ENCODE results near the gene RAI1.
"Not testable (repeated sequence)": the region's sequence is repeated elsewhere in the genome, so short reads cannot be mapped to it uniquely, and the experiment has no call there.

Gene RAI1, protein sequence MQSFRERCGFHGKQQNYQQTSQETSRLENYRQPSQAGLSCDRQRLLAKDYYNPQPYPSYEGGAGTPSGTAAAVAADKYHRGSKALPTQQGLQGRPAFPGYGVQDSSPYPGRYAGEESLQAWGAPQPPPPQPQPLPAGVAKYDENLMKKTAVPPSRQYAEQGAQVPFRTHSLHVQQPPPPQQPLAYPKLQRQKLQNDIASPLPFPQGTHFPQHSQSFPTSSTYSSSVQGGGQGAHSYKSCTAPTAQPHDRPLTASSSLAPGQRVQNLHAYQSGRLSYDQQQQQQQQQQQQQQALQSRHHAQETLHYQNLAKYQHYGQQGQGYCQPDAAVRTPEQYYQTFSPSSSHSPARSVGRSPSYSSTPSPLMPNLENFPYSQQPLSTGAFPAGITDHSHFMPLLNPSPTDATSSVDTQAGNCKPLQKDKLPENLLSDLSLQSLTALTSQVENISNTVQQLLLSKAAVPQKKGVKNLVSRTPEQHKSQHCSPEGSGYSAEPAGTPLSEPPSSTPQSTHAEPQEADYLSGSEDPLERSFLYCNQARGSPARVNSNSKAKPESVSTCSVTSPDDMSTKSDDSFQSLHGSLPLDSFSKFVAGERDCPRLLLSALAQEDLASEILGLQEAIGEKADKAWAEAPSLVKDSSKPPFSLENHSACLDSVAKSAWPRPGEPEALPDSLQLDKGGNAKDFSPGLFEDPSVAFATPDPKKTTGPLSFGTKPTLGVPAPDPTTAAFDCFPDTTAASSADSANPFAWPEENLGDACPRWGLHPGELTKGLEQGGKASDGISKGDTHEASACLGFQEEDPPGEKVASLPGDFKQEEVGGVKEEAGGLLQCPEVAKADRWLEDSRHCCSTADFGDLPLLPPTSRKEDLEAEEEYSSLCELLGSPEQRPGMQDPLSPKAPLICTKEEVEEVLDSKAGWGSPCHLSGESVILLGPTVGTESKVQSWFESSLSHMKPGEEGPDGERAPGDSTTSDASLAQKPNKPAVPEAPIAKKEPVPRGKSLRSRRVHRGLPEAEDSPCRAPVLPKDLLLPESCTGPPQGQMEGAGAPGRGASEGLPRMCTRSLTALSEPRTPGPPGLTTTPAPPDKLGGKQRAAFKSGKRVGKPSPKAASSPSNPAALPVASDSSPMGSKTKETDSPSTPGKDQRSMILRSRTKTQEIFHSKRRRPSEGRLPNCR (N-terminal part only)

DNA sequence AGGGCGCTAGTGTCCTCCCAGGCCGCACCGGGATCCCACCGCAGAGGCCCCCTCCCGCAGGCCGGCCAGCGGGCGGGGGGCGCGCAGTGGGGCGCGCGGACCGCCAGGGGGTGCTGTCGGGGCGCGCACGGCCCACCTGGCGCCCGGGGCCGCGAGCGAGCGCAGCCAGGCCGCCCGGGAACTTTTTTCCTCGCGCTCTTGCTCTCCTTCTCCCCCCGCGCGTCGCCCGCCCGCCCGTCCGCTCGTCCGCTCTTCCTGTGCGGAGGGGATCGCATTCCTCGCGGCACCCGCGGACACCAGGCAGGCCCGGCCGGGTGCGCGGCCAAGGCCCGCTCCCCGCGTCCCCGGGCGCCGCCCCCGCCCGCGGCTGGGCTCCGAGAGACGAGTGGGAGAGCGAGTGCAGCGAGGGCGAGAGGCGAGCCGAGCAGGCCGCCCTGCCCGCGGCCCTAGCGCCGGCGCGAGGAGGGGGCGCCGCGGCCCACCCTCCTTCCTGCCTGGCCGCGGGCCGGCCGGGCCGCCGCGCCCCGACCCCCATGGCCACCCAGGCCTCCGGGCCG lies at the start of gene RAI1:
RAI1 (plus strand) TSS at position 272 of the 557 bp plus-strand sequence. CDS start 111,491 bp downstream, outside the sequence.
- peak; percentile 90 for DNase-seq

DNA sequence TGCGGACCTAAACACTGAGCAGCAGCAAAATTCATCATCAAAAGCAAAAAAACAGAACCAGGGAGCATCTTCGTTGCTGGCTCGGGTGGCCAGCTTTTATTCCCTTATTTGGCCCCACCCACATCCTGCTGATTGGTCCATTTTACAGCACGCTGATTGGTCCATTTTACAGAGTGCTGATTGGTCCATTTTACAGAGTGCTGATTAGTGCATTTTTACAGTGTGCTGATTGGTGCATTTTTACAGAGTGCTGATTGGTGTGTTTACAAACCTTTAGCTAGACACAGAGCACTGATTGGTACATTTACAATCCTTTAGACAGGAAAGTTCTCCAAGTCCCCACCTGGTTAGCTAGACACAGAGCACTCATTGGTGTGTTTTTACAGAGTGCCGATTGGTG lies 48.6 kb upstream of the RAI1 start:
- not testable (repeated sequence) for DNase-seq

DNA sequence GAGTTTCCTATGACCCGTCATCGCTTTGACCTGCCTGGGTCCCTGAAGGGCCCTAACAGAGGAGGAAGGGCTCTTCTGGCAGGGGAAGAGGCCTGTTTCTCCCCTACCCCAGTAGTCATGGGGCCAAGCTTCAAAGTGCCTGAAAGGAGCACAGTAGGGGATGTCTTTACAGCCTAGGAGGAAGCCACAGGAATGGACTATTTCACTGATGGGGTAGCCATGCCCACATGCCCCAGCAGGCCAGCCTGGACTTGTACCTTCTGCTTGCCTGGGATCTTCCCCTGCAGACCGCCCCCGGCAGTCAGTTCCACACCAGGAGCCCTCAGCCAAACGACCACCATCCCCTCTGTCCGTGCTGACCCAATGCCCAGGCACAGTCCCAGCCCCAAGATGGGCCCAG lies 47.9 kb upstream of the RAI1 start:
- no peak for DNase-seq

DNA sequence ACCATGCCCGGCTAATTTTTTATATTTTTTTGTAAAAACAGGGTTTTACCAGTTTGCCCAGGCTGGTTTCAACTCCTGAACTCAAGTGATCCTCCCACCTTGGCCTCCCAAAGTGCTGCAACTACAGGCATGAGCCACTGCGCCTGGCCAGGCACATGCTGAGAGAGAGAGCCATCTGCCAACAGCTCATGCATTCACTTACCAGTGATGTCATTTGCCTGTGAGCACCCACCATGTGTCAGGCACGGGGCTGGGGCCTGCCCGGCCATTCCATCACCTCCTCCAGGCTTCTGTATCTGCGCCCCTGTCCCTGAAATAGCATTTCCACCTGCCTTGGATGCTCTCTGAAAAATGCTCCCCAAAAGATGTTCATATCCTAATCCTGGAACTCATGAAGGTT lies 46.1 kb upstream of the RAI1 start:
- DNase-seq, result no peak

DNA sequence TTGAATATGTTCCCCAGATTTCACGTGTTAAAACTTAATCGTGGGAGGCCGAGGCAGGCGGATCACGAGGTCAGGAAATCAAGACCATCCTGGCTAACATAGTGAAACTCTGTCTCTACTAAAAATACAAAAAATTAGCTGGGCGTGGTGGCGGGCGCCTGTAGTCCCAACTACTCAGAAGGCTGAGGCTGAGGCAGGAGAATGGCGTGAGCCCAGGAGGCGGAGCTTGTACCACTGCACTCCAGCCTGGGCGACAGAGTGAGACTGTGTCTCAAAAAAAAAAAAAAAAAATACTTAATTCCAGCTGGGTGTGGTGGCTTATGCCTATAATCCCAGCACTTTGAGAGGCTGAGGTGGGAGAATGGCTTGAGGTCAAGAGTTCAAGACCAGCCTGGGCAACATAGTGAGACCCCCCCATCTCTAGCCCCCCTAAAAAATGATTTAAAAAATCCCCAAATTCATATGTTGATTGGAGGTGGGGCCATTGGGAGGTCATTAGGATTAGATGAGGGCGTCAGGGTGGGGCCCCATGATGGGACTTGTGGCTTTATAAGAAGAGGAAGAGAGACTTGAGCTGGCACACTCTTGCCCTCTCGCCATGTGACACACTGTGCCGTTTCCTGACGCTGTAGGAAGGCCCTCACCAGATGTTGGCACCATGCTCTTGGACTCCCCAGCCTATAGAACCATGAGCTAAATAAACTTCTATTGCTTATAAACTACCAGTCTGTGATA lies 45.6 kb upstream of the RAI1 start:
- not testable (repeated sequence) for DNase-seq

DNA sequence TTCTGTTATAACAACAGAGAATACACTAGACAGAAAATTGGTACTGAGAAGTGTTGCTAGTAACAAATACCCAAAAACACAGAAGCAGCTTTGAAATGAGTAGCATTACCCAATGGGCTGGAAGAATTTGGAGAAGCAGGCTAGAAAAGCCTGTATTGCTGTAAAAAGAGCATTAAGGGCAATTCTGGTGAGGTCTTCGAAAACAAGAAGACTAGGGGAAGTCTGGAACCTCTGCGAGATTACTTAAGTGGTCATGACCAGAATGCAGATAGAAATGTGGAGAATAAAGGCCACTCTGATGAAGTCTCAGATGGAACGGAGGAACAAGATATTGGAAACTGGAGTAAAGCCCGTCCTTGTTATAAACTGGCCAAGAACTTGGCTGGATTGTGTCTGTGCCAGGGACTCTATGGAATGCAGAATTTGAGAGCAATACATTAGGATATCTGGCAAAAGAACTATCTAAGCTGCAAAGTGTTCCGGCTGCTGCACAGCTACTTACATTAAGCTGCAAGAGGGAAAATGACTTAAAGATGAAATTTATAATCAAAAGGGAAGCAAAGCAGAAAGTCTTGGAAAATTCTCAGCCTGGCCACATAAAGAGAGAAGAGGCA lies 44.9 kb upstream of the RAI1 start:
- DNase-seq, result peak; percentile 67

DNA sequence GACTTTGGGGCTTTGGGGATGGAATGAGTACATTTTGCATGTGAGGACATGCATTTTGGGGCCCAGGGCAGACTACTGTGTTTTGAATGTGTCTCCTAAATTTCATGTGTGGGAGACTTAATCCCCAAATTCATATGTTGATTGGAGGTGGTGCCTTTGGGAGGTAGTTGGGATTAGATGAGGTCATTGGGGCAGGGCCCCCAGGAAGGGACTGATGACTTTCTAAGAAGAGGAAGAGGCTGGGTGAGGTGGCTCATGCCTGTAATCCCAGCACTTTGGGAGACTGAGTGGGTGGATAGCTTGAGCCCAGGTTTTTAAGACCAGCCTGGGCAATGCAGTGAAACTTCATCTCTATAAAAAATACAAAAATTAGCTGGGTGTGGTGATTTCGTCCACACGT lies 42.8 kb upstream of the RAI1 start:
- no peak for DNase-seq

DNA sequence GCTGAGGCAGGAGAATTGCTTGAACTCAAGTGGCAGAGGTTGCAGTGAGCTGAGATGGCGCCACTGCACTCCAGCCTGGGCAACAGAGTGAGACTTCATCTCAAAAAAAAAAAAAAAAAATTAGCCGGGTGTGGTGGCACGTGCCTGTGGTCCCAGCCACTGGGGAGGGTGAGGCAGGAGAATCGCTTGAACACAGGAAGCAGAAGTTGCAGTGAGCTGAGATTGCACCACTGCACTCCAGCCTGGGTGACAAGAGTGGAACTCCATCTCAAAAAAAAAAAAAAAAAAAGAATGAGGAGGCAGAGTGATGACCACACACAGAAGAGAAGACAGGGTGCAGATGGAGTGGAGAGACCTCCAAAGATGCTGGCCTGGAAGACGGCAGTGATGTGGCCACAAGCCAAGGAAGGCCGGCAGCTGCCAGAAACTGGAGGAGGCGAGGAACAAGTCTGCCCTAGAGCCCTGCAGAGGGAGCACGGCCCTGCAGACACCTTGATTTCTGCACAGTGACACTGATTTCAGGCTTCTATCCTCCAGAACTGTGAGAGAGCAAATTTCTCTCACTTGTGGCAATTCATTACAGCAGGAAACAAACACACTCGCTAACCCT lies 41.5 kb upstream of the RAI1 start:
- not testable (repeated sequence) for DNase-seq

DNA sequence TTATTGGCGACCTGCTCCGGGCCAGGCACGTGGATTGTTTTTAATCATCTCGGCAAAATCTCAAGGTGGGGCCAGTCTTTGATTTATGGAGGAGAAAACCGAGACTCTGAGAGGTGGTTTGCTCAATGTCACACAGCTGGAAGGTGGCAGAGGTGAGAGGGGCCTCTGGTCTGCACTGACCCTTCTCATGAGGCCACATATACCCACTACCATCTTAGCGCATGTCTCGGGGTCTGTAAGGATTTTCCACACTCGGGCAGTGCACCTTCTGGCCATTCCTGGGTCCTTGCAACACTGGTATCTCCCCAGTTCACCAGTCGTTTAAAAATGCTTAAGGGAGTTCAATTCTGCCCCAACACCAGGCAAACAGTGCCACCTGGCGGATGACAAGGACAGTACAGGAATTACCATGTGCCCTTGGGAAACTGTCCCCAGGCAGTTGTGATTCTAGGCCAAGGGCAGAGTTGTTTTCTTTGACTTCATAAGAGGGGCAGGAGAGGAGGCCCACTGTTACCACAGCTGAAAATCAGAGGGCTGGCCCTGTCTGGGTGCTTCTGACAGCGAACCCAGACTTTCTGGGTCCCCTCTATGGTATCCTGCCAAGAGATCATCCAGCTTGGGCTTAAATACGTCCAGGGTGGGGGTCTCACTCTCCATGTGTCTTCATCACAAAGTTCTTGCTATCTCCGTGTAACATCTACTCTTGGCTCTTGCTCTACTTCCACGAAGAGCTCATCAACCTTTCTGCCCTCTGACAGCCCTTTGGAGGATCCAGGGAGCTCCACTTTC lies 39.4 kb upstream of the RAI1 start:
- peak; percentile 72 for DNase-seq

DNA sequence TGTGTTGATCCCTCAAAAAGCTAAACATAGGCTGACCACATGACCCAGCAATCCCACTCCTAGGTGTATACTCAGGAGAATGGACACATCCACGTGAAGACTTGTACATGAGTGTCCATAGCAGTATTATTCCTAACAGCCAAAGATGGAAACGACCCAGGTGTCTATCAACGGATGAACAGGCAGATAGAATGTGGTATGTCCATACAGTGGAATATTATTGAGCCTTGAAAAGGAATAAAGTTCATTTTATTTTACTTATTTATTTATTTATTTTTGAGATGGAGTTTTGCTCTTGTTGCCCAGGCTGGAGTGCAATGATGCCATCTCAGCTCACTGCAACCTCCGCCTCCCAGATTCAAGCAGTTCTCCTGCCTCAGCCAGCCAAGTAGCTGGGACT lies 36.1 kb upstream of the RAI1 start:
- DNase-seq, result not testable (repeated sequence)

DNA sequence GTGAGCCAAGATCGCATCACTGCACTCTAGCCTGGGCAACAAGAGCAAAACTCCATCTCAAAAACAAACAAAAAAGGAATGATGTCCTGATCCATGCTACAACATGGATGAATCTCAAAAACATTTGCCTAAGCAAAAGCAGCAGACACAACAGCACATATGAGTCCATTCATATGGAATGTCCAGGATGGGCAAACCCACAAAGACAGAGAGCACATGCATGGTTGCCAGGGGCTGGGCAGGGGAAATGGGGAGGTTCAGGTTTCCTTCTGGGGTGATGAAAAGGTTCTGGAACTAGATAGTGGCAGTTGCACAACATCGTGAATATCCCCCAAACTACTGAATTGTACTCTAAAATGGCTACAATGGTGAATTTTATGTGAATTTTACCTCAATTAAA lies 35.3 kb upstream of the RAI1 start:
- no peak for DNase-seq

DNA sequence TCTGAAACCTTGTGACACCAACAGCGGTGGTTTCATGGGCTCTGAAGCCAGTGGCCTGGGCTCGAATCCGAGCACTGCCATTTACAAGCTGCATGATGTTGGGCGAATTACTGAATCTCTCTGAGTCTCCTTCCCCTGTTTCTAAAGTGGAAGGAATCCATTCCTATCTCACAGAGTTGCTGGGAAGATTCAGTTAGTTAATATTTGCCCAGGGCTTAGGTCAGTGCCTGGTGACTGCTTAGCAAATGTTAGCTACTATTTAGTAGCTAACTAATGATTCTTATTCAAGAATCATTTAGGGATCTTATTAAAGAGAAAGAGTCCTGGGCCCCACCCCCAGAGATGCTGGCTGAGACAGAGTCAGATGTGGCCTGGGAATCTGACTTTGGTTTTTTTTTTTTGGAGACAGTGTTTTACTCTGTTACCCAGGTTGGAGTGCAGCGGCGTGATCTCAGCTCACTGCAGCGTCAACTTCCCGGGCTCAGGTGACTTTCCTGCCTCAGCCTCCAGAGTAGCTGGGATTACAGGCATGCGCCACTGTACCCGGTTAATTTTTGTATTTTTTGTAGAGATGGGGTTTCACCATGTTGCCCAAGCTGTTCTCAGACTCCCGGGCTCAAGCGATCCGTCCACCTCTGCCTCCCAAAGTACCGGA lies 33.6 kb upstream of the RAI1 start:
- DNase-seq, result no peak

DNA sequence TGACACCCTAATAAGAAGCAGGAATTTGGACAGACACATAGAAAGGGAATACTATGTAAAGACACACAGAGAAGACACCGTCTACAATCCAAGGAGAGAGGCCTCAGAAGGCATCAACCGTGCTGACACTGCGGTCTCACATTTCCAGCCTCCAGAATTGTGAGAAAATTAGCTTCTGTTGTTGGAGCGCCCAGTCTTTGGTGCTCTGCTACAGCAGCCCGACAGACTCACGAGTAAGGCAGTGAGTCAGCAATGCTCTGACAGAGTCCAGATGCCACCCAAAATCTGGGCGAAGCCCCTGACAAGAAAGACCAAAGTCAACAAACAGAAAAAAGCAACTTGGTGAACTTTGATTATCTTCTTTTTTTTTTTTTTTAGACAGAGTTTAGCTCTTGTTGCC lies 32.5 kb upstream of the RAI1 start:
- peak; percentile 17 for DNase-seq

DNA sequence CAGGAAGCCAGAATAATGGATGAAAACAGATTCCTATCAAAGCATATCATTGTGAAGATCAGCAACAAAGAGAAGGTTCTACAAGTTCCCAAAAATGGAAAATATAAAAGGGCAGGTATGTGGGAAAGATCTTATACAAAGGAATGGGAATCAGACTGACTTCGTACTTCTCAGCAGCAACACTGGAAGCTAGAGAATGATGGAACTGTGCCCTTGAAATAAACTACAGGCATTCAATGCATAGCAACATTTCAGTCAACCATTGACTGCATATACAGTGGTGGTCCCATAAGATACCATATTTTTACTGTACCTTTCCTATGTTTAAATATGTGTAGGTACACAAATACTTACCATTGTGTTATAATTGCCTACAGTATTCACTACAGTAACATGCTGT lies 30.3 kb upstream of the RAI1 start:
- DNase-seq, result no peak

DNA sequence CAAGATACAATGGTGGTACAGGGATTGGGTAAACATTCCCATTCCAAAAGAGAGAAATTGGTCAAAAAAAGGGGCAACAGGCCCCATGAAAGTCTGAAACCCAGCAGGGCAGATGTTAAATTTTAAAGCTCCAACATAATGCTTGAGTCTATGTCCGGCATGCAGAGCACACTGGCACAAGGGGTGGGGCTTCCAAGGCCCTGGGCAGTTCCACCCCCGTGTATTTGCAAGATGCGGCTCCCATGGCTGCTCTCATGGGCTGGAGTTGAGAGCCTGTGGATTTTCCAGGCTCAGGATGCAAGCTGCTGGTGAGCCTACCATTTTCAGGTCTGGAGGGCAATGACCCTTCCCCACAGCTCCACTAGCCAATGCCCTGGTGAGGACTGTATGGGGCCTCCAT lies 27.9 kb upstream of the RAI1 start:
- peak; percentile 7 for DNase-seq

DNA sequence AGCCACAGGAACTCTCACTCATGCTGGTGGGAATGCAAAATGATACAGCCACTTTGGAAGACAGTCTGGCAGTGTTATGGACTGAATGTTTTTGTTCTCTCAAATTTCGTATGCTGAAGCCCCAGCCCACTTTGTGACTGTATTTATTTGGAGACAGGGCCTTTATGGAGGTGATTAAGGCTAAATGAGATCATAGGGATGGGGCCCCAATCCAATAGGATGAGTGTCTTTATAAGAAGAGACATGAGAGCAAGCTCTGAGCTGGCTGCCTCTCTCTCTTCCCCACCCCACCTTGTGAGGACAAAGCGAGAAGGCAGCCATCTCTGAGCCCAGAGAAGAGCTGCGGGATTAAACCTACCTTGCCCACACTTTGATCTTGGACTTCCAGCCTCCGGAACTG lies 21.9 kb upstream of the RAI1 start:
- no peak for DNase-seq

DNA sequence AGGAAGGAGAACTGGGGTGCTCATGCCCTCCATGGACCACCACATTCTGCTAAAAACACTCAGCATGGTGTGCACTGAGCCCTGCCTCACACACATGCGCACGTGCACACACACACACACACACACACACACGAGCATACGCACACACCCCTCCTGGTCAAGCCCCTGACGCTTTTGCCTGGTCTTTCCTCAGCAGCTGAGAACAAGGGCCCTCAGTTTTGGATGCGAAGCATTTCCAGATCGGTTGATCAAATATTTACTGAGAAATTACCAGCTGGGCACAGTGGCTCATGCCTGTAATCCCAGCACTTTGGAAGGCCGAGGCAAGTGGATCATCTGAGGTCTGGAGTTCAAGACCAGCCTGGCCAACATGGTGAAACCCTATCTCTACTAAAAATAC lies 20.1 kb upstream of the RAI1 start:
- DNase-seq, result no peak

DNA sequence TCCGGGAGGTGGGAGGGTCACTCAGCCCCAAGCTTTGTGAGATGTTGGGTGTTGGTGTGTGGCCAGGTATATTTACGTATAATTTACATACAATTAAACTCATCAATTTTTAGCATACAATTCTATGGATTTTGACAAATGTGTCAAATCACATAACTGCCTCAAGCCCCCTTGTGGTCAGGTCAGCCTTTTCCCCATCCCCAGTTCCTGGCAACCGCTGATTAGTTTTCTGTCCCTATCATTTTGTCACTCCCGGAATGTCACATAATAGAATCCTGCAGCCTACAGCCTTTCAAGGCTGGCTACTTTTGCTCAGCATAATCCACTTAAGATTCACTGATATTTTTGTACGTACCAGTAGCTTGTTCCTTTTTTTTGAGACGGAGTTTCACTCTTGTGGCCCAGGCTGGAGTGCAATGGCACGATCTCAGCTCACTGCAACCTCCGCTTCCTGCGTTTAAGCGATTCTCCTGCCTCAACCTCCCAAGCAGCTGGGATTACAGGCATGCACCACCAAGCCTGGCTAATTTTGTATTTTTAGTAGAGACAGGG lies 19.3 kb upstream of the RAI1 start:
- no peak for DNase-seq

All from left hindlimb (tissue), 1 donor.